KOPT-K1 (cell line): ENCODE measurements around the gene NFATC1.
A peak's percentile ranks its signal among the peaks of the same experiment; 100 is the strongest.

ENCODE experiments used
- H3K27ac ChIP-seq: fragments of 200-600 bp; sonication (generic); 2 replicates; pipeline ENCODE4 v1.5.1; 2016; ENCODE audit warnings: antibody characterized with exemption, mild to moderate bottlenecking, low read depth, low read length; ENCODE audit not compliant: poor library complexity, severe bottlenecking
- H3K36me3 ChIP-seq: fragments of 200-600 bp; sonication (generic); 2 replicates; pipeline ENCODE4 v1.5.1; 2017; ENCODE audit warnings: antibody characterized with exemption, mild to moderate bottlenecking, low read length, moderate library complexity; ENCODE audit not compliant: insufficient read depth
- H3K9me3 ChIP-seq: fragments of 200-600 bp; sonication (generic); 2 replicates; pipeline ENCODE4 v1.5.1; 2017; ENCODE audit warnings: antibody characterized with exemption, low read length, mild to moderate bottlenecking; ENCODE audit not compliant: insufficient read depth, poor library complexity, severe bottlenecking

NFATC1 gene

GRCh38 chr18:79395761-79396404 is at the start of gene NFATC1:
TSS of gene NFATC1 (plus strand) at chr18:79395930. CDS start at chr18:79396225, 295 bp downstream.
- no peaks in the 10 kb centered on the region for H3K36me3 ChIP-seq
- no peaks in the 10 kb centered on the region for H3K9me3 ChIP-seq
- no peak within 1 kb of the TSS for H3K27ac ChIP-seq

- no peaks in the 10 kb centered on the region for H3K9me3 ChIP-seq
- no peak overlapping the region for H3K27ac ChIP-seq
- peaks cover 67% of the 10 kb centered on the region for H3K36me3 ChIP-seq
Measured at GRCh38 chr18:79345981-79346380, 49.7 kb upstream of the NFATC1 start.

- no peak overlapping the region for H3K27ac ChIP-seq
- H3K9me3 ChIP-seq = no peaks in the 10 kb centered on the region
- H3K36me3 ChIP-seq = peaks cover 66% of the 10 kb centered on the region
Measured at GRCh38 chr18:79348066-79348465, 47.7 kb upstream of the NFATC1 start.

GRCh38 chr18:79352432-79352831 is 43.3 kb upstream of the NFATC1 start:
- H3K9me3 ChIP-seq = no peaks in the 10 kb centered on the region
- H3K27ac ChIP-seq = no peak overlapping the region
- H3K36me3 ChIP-seq = peaks cover 30% of the 10 kb centered on the region

DNA sequence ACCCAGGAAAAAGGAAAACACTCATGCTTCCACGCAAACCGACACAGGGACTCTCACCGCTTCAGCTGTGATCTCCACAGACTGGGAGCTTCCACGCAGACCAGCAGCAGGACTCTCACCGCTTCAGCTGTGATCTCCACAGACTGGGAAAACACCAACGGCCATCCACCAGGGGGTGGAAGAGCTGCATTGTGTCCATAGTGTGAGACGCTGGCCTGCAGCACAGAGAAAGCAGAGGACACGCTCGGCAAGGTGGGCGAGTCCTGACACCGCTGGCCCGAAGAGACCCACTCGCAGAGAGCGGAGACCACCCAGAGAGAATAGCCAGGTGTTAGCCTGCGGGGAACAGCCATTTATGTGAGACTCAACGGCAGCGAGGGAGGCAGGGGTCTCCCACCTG is 42.5 kb upstream of the NFATC1 start:
- H3K9me3 ChIP-seq = no peaks in the 10 kb centered on the region
- peaks cover 24% of the 10 kb centered on the region; the same call in 1 of the 2 replicates for H3K36me3 ChIP-seq
- H3K27ac ChIP-seq = no peak overlapping the region

GRCh38 chr18:79354350-79354749 is 41.4 kb upstream of the NFATC1 start:
- no peak overlapping the region for H3K27ac ChIP-seq
- no peaks in the 10 kb centered on the region for H3K9me3 ChIP-seq
- peaks cover 17% of the 10 kb centered on the region; the same call in 1 of the 2 replicates for H3K36me3 ChIP-seq

DNA sequence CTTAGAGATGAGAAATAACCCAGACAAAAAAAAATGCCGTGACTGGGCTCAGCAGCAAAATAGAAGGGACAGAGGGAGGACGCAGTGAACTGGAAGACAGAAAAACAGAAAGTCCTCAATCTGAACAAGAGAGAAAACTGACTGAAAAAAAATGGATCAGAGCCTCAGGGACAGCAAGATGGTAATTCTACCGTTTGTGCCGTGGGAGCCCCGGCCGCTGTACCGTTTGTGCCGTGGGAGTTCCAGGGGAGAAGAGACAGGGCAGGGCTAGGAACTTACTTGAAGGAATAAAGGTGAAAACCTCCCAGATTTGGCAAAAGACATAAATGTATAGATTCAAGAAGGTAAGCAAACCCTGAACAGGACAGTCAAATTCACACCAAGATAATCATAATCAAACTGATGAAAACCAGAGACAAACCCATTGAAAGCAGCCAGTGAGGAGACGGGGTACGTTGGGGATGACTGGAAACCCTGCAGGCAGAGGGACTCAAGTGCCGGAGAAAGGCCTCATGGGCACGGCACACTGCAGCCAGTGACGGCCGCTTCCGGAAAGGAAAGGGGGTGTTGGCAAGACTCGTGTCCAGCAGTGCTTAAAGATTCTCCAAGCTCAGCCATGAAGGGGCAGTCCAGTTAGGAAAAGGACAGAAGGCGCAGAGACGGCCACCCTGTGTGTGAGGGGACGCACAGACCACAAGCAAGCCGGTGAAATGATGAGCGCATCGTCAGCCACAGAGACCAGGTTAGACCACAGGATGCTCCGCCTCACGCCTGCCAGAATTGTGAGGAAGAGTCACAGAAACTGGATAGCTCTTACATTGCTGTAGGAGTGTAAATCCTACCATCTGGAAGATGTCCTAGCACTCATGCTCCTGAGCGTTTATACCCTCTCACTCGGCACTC is 40.0 kb upstream of the NFATC1 start:
- Histone ChIP-seq H3K9me3 (no peaks in the 10 kb centered on the region), H3K27ac (no peak overlapping the region), H3K36me3 (peaks cover 24% of the 10 kb centered on the region)

- Histone ChIP-seq H3K36me3 (peaks cover 31% of the 10 kb centered on the region), H3K27ac (no peak overlapping the region), H3K9me3 (no peaks in the 10 kb centered on the region)
Measured at GRCh38 chr18:79356435-79356834, 39.3 kb upstream of the NFATC1 start.

DNA sequence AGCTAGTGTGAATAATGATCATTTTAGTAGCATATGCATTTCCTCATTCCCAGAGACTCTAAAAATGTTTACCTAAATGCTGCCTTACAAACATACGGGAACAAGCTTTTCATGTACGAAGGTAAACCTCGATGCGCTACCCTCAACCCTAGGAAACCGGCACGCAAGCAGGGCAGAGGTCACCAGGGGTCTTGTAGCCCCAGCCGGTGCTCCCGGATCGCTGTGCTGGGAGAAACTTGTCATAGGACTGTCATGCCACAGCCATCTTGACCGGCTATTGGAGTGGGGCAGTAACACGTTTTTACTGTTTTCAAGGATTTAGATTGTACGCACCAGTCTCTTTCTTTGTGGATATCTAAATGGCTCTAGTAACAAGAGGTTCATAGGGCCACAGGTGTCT is 34.8 kb upstream of the NFATC1 start:
- Histone ChIP-seq H3K36me3 (peaks cover 49% of the 10 kb centered on the region), H3K27ac (no peak overlapping the region), H3K9me3 (no peaks in the 10 kb centered on the region)

DNA sequence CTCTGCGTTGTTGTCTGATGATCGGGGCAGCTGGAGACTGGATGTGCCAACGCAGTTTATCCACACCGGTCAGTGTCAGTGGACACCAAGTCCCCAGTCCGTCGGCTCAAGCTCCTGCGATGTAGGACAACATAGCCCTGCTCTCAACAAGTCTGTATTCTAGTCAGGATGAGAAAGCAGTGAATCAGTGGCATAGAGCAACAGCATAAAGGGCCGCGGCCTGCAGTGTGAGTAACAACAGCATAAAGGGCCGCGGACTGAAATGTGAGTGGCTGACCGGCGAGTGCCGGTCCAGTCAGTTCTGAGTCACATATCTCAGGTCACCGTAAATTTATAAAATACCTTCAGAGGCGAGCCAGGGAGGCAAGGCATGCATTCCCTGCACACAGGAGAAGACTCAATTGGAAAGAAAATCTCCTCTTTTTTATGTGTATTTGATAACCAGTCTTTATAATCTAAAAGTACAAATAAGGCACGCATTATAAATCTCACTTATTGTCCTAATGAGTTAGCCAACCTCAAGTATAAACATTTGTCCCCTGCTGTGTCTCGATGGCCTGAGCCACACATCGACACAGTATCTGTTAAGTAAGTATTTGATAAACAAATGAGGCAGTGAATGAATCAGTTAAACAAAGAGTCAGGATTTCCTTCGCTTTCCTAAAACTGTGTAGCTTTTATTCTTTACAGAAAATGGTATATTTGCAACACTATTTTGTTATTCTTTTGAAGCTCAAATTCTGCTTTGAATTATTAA is 33.8 kb upstream of the NFATC1 start:
- H3K36me3 ChIP-seq = peaks cover 53% of the 10 kb centered on the region
- no peak overlapping the region for H3K27ac ChIP-seq
- no peaks in the 10 kb centered on the region for H3K9me3 ChIP-seq

- Histone ChIP-seq H3K36me3 (peaks cover 38% of the 10 kb centered on the region), H3K9me3 (no peaks in the 10 kb centered on the region), H3K27ac (no peak overlapping the region)
Measured at GRCh38 chr18:79365701-79366100, 30.0 kb upstream of the NFATC1 start.

- Histone ChIP-seq H3K9me3 (no peaks in the 10 kb centered on the region), H3K27ac (no peak overlapping the region)
Measured at GRCh38 chr18:79366177-79367094, 29.3 kb upstream of the NFATC1 start.

GRCh38 chr18:79367480-79367879 is 28.2 kb upstream of the NFATC1 start:
- no peak overlapping the region for H3K27ac ChIP-seq
- H3K9me3 ChIP-seq = no peaks in the 10 kb centered on the region
- peaks cover 20% of the 10 kb centered on the region; the same call in 1 of the 2 replicates for H3K36me3 ChIP-seq

More at GRCh38 chr18:79366177-79367094, 29.3 kb upstream of the NFATC1 start:
- H3K36me3 ChIP-seq = peaks cover 31% of the 10 kb centered on the region

- peaks cover 18% of the 10 kb centered on the region; the same call in 1 of the 2 replicates for H3K36me3 ChIP-seq
- peak overlapping the region; percentile 32 for H3K27ac ChIP-seq
- no peaks in the 10 kb centered on the region for H3K9me3 ChIP-seq
Measured at GRCh38 chr18:79367989-79368388, 27.7 kb upstream of the NFATC1 start.
